HG03108 (cell line): ENCODE results near the gene GALNT7.
"Not testable (repeated sequence)": the region's sequence is repeated elsewhere in the genome, so short reads cannot be mapped to it uniquely, and the experiment has no call there.

Source experiments
- ATAC-seq: cut with Tn5 transposase; IDR thresholded peaks from one replicate; pipeline ENCODE4 v1.9.1; 2021; ENCODE audit warnings: moderate library complexity; ENCODE audit not compliant: unreplicated experiment

GALNT7 gene

GRCh38 chr4:173165706-173166105, 2.9 kb upstream of the GALNT7 start:
- ATAC-seq, result no peak

GRCh38 chr4:173166491-173166890, 2.1 kb upstream of the GALNT7 start:
- ATAC-seq, result no peak

GRCh38 chr4:173167758-173168395, 734 bp upstream of the GALNT7 start:
- ATAC-seq, result no peak

GRCh38 chr4:173169178-173169427, 492 bp downstream of the GALNT7 start:
- ATAC-seq, result no peak

- peak; percentile 58 for ATAC-seq
These were observed 994 bp downstream of the GALNT7 start for GRCh38 chr4:173169428-173170181.

- ATAC-seq, result no peak
These were observed 1.7 kb downstream of the GALNT7 start for GRCh38 chr4:173170182-173170778.

- no peak for ATAC-seq
These were observed 2.5 kb downstream of the GALNT7 start for GRCh38 chr4:173171098-173171497.

- ATAC-seq, result no peak
These were observed 3.4 kb downstream of the GALNT7 start for GRCh38 chr4:173171987-173172386.

- no peak for ATAC-seq
These were observed 5.6 kb downstream of the GALNT7 start for GRCh38 chr4:173174184-173174583.

- no peak for ATAC-seq
These were observed 6.0 kb downstream of the GALNT7 start for GRCh38 chr4:173174594-173175012.

GRCh38 chr4:173176010-173176409, 7.4 kb downstream of the GALNT7 start:
- no peak for ATAC-seq

GRCh38 chr4:173177232-173177631, 8.6 kb downstream of the GALNT7 start:
- no peak for ATAC-seq

- ATAC-seq, result no peak
These were observed 9.5 kb downstream of the GALNT7 start for GRCh38 chr4:173178144-173178543.

GRCh38 chr4:173181848-173182247, 13.2 kb downstream of the GALNT7 start:
- no peak for ATAC-seq

- ATAC-seq, result no peak
These were observed 13.8 kb downstream of the GALNT7 start for GRCh38 chr4:173182403-173182802.

- not testable (repeated sequence) for ATAC-seq
These were observed 15.1 kb downstream of the GALNT7 start for GRCh38 chr4:173183659-173184247.

- ATAC-seq, result no peak
These were observed 17.4 kb downstream of the GALNT7 start for GRCh38 chr4:173185847-173186510.

- ATAC-seq, result no peak
These were observed 19.1 kb downstream of the GALNT7 start for GRCh38 chr4:173187732-173188131.

GRCh38 chr4:173188648-173189047, 20.0 kb downstream of the GALNT7 start:
- no peak for ATAC-seq

GRCh38 chr4:173189117-173189693, 20.6 kb downstream of the GALNT7 start:
- no peak for ATAC-seq

- no peak for ATAC-seq
These were observed 23.0 kb downstream of the GALNT7 start for GRCh38 chr4:173191623-173192041.
